Measurements from ENCODE around the gene LRP4.

The LRP4 gene

GRCh38 chr11:46917762-46918082 is 628 bp downstream of the LRP4 start:
- no peak for DNase-seq

- DNase-seq = no peak
Measured at GRCh38 chr11:46917109-46917761, 1.1 kb downstream of the LRP4 start.

- DNase-seq = peak in 1 of 2 donors; percentile 18
Measured at GRCh38 chr11:46916286-46917108, 1.9 kb downstream of the LRP4 start.

- DNase-seq = no peak
Measured at GRCh38 chr11:46914910-46915309, 3.4 kb downstream of the LRP4 start.

- DNase-seq = no peak
Measured at GRCh38 chr11:46914363-46914762, 4.0 kb downstream of the LRP4 start.

- no peak for DNase-seq
Measured at GRCh38 chr11:46913484-46913883, 4.9 kb downstream of the LRP4 start.

GRCh38 chr11:46912526-46913150 is 5.7 kb downstream of the LRP4 start:
- no peak for DNase-seq

- no peak for DNase-seq
Measured at GRCh38 chr11:46907606-46908005, 10.7 kb downstream of the LRP4 start.

- DNase-seq = no peak
Measured at GRCh38 chr11:46906609-46907041, 11.7 kb downstream of the LRP4 start.

GRCh38 chr11:46905806-46906205 is 12.5 kb downstream of the LRP4 start:
- DNase-seq = no peak

GRCh38 chr11:46903846-46904245 is 14.5 kb downstream of the LRP4 start:
- DNase-seq = no peak

- no peak for DNase-seq
Measured at GRCh38 chr11:46902694-46903093, 15.7 kb downstream of the LRP4 start.

- DNase-seq = no peak
Measured at GRCh38 chr11:46901156-46901555, 17.2 kb downstream of the LRP4 start.

- DNase-seq = no peak
Measured at GRCh38 chr11:46900091-46900746, 18.1 kb downstream of the LRP4 start.

- DNase-seq = no peak
Measured at GRCh38 chr11:46899501-46900025, 18.8 kb downstream of the LRP4 start.

GRCh38 chr11:46898396-46899095 is 19.8 kb downstream of the LRP4 start:
- DNase-seq = no peak

GRCh38 chr11:46896719-46897406 is 21.5 kb downstream of the LRP4 start:
- DNase-seq = no peak

- DNase-seq = no peak
Measured at GRCh38 chr11:46895821-46896220, 22.5 kb downstream of the LRP4 start.

GRCh38 chr11:46894961-46895360 is 23.4 kb downstream of the LRP4 start:
- DNase-seq = no peak

- DNase-seq = no peak
Measured at GRCh38 chr11:46894506-46894905, 23.8 kb downstream of the LRP4 start.

GRCh38 chr11:46892838-46893237 is 25.5 kb downstream of the LRP4 start:
- no peak for DNase-seq

- no peak for DNase-seq
Measured at GRCh38 chr11:46892109-46892508, 26.2 kb downstream of the LRP4 start.
